Activated T-cell treated with anti-CD3 and anti-CD28 coated beads for 48 hours (primary cell): ENCODE results near the gene USH2A.

ENCODE experiments used
- DNase-seq: peaks from one replicate; pipeline ENCODE4 v3.0.0-alpha.2; 2020; ENCODE audit warnings: low read depth

Gene USH2A

GRCh38 chr1:215637041-215637573, 786.1 kb downstream of the USH2A start:
- no peak for DNase-seq

DNA sequence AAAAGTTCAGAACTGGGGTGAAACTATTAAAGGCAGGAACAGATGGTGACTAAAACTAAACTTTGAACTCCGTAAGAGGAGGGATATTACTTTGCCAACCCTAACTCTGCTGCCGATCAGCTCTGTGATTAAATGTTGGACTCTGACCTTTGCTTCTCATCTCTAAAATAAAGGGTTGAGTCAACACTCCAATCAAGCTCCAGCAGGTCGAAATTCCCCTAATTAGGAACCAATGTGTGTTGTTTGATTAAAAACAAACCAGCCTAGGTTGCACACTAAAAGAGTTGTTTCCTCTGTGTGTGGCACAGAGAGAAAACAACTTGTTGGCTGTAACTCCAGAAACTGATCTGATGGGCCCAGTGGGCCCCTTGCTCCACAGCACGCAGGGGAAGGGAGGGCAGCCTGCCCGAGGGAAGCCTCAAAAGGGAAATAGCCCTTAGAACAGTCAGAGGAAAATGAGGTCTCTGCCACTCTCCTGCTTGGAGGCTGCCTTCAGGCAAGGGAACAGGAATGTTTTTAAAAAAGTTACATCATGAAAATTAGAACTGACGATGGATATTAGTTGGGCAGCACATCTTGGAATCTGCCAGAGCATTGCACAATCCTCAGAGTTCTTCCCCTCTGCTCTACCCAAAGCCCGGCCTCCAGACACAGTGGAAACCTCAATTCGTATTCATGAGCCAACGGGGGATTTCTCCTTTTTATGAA, 786.8 kb downstream of the USH2A start:
- DNase-seq: no peak

DNA sequence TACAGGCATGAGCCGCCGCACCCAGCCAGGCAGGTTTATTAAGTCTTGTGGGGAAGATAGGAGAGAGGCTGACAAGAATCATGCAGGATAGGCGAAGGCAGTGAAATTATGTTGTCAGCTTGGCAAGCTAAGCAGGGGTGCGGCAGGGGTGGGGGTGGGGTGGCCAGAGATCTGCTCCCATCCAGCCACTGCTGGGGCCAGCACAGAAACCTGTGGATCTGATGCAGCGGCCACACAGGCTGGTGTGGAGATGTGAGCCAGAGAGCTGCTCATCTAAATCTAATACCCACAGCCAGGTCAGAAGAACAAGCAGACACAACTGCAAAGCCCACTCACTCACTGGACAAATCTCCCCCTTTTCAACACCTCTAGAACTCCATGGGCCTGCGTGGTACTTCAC, 787.4 kb downstream of the USH2A start:
- no peak for DNase-seq

GRCh38 chr1:215631489-215631888, 791.8 kb downstream of the USH2A start:
- no peak for DNase-seq

DNA sequence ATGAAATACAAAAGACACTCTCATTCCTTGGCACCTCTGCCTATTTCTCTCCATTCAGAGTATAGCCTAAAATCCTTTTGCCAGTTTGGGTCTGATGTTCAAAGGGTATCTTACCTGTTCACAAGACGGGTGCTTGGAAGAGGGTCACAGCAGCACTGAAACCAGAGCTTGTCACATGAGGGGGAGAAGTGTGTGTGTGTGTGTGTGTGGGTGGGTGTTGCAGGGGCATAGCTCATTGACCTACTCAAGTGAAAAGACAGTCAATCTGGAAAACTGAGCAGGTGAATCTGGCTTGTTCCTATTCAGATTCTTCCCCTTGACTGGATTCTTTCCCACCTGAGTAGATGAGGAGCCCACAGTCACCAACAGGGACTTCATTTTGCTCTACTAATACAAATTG, 792.2 kb downstream of the USH2A start:
- DNase-seq: no peak

GRCh38 chr1:215625949-215626348, 797.3 kb downstream of the USH2A start:
- DNase-seq: no peak

GRCh38 chr1:215623162-215623561, 800.1 kb downstream of the USH2A start:
- no peak for DNase-seq

DNA sequence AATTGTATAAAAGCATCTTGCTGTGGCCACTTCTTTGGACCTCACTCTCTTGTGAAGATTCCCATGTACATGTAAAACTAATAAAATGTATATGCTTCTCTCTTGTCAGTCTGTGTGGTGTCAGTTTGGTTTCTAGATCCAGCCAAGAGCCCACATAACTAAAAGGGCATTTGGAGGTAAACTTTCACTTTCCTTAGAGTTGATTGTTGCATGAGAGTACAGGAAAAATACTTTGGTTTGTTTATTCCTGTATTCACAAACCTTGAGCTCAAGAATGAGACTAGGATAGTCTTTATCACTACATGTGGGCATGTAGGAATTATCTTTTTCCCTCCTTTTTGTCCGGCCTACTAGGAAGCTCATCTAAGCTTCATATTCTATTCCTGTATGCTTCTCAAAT, 805.3 kb downstream of the USH2A start:
- DNase-seq: no peak

GRCh38 chr1:215612391-215612790, 810.9 kb downstream of the USH2A start:
- DNase-seq: no peak

- no peak for DNase-seq
Measured at GRCh38 chr1:215608646-215609045, 814.6 kb downstream of the USH2A start.

- no peak for DNase-seq
Measured at GRCh38 chr1:215607412-215607811, 815.8 kb downstream of the USH2A start.

- DNase-seq: no peak
Measured at GRCh38 chr1:215606564-215607168, 816.6 kb downstream of the USH2A start.

- DNase-seq: no peak
Measured at GRCh38 chr1:215606036-215606435, 817.2 kb downstream of the USH2A start.

GRCh38 chr1:215605011-215605621, 818.1 kb downstream of the USH2A start:
- DNase-seq: no peak

DNA sequence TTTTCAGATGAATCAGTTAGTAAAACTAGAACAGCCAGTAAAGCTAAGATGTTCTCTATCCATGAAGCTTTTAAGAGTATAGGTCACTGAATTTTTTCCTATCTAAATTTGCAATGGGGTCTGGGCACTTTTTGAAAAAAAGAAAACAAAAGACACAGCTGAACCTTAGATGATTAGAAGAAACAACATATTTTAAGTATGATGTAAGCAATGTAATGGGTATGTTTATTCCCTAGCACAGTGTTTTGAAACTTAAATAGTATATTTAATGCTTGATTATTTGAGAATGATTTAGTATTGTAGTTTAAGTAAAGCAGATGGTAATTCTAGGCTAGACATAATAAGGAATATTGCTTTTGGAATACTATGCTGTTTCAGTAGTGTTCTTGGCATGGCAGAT, 819.9 kb downstream of the USH2A start:
- DNase-seq: no peak

- DNase-seq: no peak
Measured at GRCh38 chr1:215601276-215601675, 822.0 kb downstream of the USH2A start.

DNA sequence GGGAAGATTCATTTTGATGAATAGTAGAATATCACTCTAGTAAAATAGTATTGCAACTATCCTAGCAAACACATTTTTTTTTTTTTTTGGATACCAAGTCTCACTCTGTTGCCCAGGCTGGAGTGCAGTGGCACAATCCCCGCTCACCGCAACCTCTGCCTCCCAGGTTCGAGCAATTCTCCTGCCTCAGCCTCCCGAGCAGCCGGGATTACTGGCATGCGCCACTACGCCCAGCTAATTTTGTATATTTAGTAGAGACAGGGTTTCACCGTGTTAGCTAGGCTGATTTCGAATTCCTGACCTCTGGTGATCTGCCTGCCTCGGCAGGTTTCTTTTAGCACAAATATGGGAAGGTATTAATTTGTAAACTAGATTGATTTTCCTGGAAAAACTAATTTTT, 822.4 kb downstream of the USH2A start:
- DNase-seq: no peak

DNA sequence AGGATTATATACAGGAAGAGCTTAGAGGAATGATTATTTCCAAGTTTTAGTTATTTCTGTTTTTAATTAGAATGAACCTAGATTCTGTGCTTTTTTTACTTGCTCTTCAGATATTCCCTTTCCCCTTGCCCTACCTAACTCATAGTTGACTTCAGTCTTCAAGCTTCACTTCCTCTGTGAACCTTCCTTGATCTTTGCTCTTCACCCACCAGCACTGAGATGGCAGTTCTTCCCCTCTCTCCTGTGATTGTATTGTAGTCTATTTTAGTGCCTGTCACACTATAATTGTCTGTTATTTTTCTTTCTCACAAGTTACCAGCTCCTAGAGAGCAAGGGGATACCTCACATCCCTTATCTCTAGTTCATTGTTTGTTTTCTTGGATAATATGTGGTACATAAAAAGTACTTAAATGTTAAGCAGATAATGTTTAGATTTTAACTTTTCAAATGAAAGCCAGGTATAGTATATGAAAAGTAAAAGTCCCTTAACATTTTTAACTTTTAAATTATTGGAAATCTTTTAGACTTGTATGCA, 822.9 kb downstream of the USH2A start:
- no peak for DNase-seq

- no peak for DNase-seq
Measured at GRCh38 chr1:215599418-215600074, 823.7 kb downstream of the USH2A start.

- DNase-seq: no peak
Measured at GRCh38 chr1:215597961-215598360, 825.3 kb downstream of the USH2A start.

- DNase-seq: no peak
Measured at GRCh38 chr1:215595231-215595630, 828.0 kb downstream of the USH2A start.

DNA sequence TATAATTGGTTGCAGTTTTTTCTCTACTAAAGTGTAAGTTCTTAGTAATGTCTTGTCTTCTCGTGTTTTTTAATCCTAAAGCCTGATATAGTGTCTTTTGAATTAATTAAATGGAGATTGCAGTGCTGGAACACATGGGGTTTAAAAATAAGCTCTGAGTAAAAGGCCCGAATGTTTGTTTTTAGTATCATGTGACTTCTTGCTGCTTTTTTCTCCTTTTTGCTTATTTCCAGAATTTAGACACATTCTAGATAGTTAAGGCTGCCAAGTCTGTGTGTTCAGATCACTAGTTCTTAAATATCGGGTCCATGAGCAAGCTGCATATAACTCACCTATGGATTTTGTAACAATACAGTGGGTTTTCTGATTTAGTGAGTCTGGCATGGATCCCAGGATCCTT, 828.6 kb downstream of the USH2A start:
- DNase-seq: no peak
